Stimulated activated memory B cell treated with anti-CD40 and anti-IgM and Interleukin-4, amounts not matched to agents 10 μg/mL and 1 μg/mL and 100 μg/mL, for 72 hours (primary cell): Measurements from ENCODE around the gene FOXA2.
"Not testable (repeated sequence)": the region's sequence is repeated elsewhere in the genome, so short reads cannot be mapped to it uniquely, and the experiment has no call there.

Source experiments
- ATAC-seq: fragments of 150-1000 bp; cut with Tn5 transposase; 2 replicates; pipeline ENCODE4 v1.10.0; 2021
- H3K27ac Mint-ChIP-seq: one replicate; pipeline ENCODE4 v1.8.0; 2022; ENCODE audit warnings: mild to moderate bottlenecking, mixed read lengths
- H3K27me3 Mint-ChIP-seq: one replicate; pipeline ENCODE4 v1.8.0; 2022; ENCODE audit warnings: mixed read lengths
- H3K36me3 Mint-ChIP-seq: one replicate; pipeline ENCODE4 v1.8.0; 2022; ENCODE audit warnings: mixed read lengths
- H3K4me1 Mint-ChIP-seq: one replicate; pipeline ENCODE4 v1.8.0; 2022; ENCODE audit warnings: mixed read lengths
- H3K4me3 Mint-ChIP-seq: one replicate; pipeline ENCODE4 v1.8.0; 2022; ENCODE audit warnings: mild to moderate bottlenecking, moderate library complexity, mixed read lengths
- H3K9me3 Mint-ChIP-seq: one replicate; pipeline ENCODE4 v1.8.0; 2022; ENCODE audit warnings: mixed read lengths

The FOXA2 gene

DNA sequence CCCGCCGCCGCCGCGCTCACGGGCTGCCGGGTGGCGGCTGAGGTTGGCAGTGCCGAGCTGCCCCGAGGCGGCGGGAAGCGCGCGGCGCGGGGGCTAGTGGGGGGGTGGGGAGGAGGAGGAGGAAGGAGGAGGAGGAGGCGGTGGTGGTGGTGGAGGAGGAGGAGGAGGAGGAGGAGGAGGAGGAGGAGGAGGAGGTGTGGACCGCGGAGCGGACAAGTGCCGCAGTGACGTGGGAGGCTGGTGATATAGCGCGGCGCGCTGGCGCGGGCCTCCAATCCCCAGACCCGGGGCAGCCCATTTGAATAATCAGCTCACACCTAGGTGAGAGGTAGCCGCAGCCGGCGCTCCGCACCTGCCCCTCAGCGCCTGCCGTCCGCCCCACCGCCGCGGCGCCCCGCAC is at the start of gene FOXA2:
TSS of gene FOXA2 (minus strand) at position 51 of the 400 bp plus-strand sequence. CDS start 294 bp downstream, outside the sequence.
- no peak within 1 kb of the TSS for H3K4me3 Mint-ChIP-seq
- no peaks in the 10 kb centered on the region for H3K9me3 Mint-ChIP-seq
- no peaks in the 10 kb centered on the region for H3K4me1 Mint-ChIP-seq
- H3K27me3 Mint-ChIP-seq, result peaks cover 69% of the 10 kb centered on the region
- no peaks in the 10 kb centered on the region for H3K36me3 Mint-ChIP-seq
- ATAC-seq, result no peak
- no peak within 1 kb of the TSS for H3K27ac Mint-ChIP-seq

DNA sequence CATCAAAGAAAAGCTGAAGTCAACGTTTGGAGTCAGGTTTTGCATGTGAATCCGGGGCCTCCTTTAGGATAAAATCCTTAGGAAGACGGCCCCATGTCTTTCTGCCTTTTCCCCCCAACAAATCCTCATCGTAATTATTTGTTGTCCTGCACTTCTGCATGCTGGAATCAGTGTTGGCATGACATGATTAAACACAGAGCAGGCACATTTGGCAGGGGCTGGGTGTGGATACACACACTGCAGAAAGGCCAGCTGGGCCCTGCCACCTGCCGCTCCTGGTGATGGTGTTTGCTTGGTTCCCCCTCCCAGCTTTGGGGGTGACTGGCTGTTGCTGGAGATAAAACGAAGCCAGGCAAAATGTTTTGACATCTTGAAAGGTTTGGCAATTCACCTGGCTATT is 46.3 kb upstream of the FOXA2 start:
- Mint-ChIP-seq H3K27ac (no peak overlapping the region), H3K4me1 (no peaks in the 10 kb centered on the region), H3K36me3 (no peaks in the 10 kb centered on the region)

GRCh38 chr20:22629927-22630326 is 45.6 kb upstream of the FOXA2 start:
- no peaks in the 10 kb centered on the region for H3K4me1 Mint-ChIP-seq
- H3K4me3 Mint-ChIP-seq, result no peak overlapping the region
- ATAC-seq, result no peak
- no peaks in the 10 kb centered on the region for H3K36me3 Mint-ChIP-seq
- H3K27me3 Mint-ChIP-seq, result no peaks in the 10 kb centered on the region
- no peak overlapping the region for H3K27ac Mint-ChIP-seq
- H3K9me3 Mint-ChIP-seq, result peaks cover 3% of the 10 kb centered on the region

More for the DNA sequence above, 46.3 kb upstream of the FOXA2 start:
- H3K9me3 Mint-ChIP-seq, result peaks cover 3% of the 10 kb centered on the region
- no peak overlapping the region for H3K4me3 Mint-ChIP-seq
- H3K27me3 Mint-ChIP-seq, result no peaks in the 10 kb centered on the region
- no peak for ATAC-seq

DNA sequence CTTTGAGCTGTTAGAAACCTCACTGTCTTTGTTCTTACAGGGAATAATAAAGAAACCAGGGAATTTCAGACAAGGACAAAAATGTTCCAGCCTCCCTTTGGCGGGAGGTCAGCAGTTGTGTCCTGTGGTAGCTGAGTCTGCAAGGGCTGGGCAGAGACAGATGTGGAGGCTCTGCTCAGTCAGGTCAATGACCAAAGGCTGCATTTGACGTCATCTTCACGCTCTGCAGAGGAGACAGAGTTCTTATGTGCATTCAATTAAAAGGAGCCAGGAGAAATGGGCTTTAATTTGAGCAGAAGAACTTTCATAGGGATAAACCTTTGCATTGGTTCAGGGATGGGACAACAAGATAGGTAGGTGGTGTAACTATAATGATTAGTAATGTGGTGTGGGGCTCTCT is 45.1 kb upstream of the FOXA2 start:
- ATAC-seq, result no peak
- no peaks in the 10 kb centered on the region for H3K36me3 Mint-ChIP-seq
- no peak overlapping the region for H3K27ac Mint-ChIP-seq
- H3K4me3 Mint-ChIP-seq, result no peak overlapping the region
- no peaks in the 10 kb centered on the region for H3K4me1 Mint-ChIP-seq
- no peaks in the 10 kb centered on the region for H3K27me3 Mint-ChIP-seq
- peaks cover 3% of the 10 kb centered on the region for H3K9me3 Mint-ChIP-seq

DNA sequence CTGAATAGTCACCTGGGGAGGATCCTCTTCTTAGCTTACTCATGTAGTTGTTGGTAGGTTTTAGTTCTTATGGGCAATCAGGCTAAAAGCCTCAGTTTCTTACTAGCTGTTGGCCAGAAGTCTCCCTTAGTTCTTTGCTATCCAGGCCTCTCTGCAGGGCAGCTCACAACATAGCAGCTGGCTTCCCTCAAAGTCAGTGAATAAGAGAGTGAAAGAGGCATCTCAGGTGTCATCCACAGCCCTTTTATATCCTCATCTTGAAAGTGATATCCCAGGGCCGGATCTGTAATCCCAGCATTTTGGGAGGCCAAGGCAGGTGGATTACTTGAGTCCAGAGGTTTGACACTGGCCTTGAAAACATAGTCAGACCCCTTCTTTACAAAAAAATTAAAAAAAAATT is 42.1 kb upstream of the FOXA2 start:
- Mint-ChIP-seq H3K27ac (no peak overlapping the region), H3K4me3 (no peak overlapping the region), H3K4me1 (no peaks in the 10 kb centered on the region), H3K9me3 (no peaks in the 10 kb centered on the region), H3K27me3 (no peaks in the 10 kb centered on the region), H3K36me3 (no peaks in the 10 kb centered on the region)
- no peak for ATAC-seq

DNA sequence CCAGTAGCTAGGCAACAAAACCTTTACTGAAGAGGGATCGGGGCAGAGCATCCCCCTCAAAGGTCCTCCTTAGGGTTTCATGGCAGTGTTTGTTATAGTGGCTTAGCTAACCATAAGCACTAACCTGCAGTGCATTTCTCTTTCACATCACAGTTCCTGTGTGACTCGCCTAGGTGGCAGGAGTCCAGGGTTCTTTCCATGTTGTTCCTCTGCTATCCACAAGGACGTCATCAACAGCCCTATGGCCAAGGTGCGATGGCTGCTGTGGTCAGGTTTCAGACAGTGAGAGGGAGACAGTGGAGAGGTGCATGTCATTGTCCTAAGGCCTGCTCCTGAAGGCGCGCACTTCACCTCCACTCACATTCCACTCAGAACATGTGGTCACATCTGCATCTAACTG is 38.8 kb upstream of the FOXA2 start:
- H3K9me3 Mint-ChIP-seq, result no peaks in the 10 kb centered on the region
- H3K36me3 Mint-ChIP-seq, result no peaks in the 10 kb centered on the region
- H3K27me3 Mint-ChIP-seq, result no peaks in the 10 kb centered on the region
- H3K4me1 Mint-ChIP-seq, result no peaks in the 10 kb centered on the region
- H3K4me3 Mint-ChIP-seq, result no peak overlapping the region
- no peak overlapping the region for H3K27ac Mint-ChIP-seq
- ATAC-seq, result no peak

DNA sequence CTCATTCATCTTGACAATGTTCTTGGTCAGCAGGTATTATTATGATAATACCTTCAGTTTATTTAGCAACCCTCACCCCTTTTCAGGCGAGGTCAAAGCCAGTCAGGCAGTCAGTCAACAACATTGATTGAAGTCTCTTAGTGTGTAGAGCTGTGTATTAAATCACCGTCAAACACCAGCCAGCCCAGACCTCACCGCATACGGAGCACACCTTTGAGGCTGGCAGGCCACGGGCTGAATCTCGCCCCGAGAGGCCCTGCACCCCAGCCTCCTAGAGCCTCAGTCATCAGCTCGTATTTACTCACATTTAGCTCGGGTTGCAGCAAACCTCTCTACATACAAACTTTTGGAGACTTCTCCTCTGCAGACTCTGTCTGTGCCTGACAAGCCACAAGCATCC is 36.0 kb upstream of the FOXA2 start:
- Mint-ChIP-seq H3K4me1 (no peaks in the 10 kb centered on the region), H3K27me3 (no peaks in the 10 kb centered on the region), H3K4me3 (no peak overlapping the region), H3K36me3 (no peaks in the 10 kb centered on the region), H3K9me3 (no peaks in the 10 kb centered on the region), H3K27ac (no peak overlapping the region)
- ATAC-seq, result no peak

DNA sequence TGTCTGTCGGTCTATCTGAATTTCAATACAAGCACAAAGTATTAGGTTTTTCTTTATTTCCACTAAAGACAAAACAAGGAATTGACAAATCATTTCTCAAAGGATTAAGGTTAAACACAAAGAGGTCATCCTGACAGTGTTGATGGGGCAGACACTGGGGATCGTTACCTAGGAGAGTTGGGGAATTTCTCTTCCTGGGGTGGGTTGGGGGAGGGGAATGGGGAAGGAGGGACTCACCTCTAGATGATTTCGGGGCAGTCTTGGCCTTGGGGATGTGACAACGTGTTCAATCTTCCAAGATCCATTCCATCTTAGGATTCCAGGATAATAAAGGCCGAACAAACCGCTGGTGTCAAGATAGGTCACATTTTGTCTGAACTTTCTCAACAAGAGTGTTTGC is 35.4 kb upstream of the FOXA2 start:
- H3K4me1 Mint-ChIP-seq, result no peaks in the 10 kb centered on the region
- ATAC-seq, result no peak
- H3K36me3 Mint-ChIP-seq, result no peaks in the 10 kb centered on the region
- H3K9me3 Mint-ChIP-seq, result no peaks in the 10 kb centered on the region
- H3K27ac Mint-ChIP-seq, result no peak overlapping the region
- H3K4me3 Mint-ChIP-seq, result no peak overlapping the region
- H3K27me3 Mint-ChIP-seq, result no peaks in the 10 kb centered on the region

DNA sequence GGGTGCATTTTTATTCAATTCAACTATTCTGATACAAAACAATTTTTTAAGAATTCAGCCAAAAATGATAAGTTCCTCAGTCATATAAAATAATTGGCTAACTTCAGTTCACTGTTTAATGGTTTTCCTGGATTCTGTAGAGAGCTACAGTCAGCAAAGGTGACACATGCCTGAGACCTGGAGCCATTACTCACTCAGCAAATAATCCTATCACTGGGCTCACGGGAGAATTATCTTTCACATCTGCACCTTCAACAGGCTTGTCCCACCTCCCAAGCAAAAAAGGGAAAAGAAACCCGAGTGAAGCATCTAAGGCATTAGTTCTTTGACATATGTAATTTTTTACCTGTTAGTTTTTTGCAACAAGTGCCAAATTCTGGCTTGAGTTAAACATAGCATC is 34.9 kb upstream of the FOXA2 start:
- Mint-ChIP-seq H3K4me3 (no peak overlapping the region), H3K27ac (no peak overlapping the region), H3K4me1 (no peaks in the 10 kb centered on the region), H3K36me3 (no peaks in the 10 kb centered on the region), H3K9me3 (no peaks in the 10 kb centered on the region), H3K27me3 (no peaks in the 10 kb centered on the region)
- no peak for ATAC-seq

DNA sequence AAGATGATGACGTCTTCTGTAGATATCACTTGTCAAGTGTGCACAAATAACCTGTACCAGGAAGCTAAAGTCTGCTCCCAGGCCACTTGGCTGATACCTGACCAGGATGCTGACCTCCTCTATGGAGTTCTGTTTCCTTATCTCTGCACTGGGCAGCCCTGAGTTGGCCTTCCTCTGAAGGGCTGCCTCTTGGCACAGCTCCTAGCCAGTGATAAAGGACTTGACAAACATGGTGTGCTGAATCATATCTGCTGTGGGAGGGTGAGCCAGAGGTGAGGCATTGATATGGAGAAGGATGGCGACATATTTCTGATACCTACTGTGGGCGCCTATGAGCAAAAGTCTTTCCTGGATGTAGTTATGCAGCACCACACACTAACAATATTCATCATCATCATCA is 32.8 kb upstream of the FOXA2 start:
- Mint-ChIP-seq H3K4me1 (no peaks in the 10 kb centered on the region), H3K27me3 (no peaks in the 10 kb centered on the region), H3K4me3 (no peak overlapping the region), H3K36me3 (no peaks in the 10 kb centered on the region), H3K9me3 (no peaks in the 10 kb centered on the region), H3K27ac (no peak overlapping the region)
- ATAC-seq, result no peak

- Mint-ChIP-seq H3K36me3 (no peaks in the 10 kb centered on the region), H3K27me3 (no peaks in the 10 kb centered on the region), H3K9me3 (no peaks in the 10 kb centered on the region), H3K4me1 (no peaks in the 10 kb centered on the region), H3K4me3 (no peak overlapping the region), H3K27ac (no peak overlapping the region)
- ATAC-seq, result no peak
Observed at GRCh38 chr20:22616551-22616950, 32.2 kb upstream of the FOXA2 start.

DNA sequence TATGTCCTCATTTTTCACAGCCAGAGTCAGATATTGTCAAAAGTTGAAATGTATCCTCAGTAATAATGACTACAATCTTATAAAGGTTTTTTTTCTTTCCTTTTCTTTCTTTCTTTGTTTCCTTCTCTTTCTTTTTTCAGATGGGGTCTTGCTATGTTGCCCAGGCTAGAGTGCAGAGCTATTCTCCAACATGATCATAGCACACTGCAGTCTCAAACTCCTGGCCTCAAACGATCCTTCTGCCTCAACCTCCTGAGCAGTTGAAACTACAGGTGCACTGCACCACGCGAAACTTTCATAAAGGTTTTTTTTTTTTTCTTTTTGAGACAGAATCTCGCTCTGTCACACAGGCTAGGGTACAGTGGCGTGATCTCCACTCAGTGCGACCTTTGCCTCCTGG is 31.1 kb upstream of the FOXA2 start:
- Mint-ChIP-seq H3K27ac (no peak overlapping the region), H3K4me3 (no peak overlapping the region)

DNA sequence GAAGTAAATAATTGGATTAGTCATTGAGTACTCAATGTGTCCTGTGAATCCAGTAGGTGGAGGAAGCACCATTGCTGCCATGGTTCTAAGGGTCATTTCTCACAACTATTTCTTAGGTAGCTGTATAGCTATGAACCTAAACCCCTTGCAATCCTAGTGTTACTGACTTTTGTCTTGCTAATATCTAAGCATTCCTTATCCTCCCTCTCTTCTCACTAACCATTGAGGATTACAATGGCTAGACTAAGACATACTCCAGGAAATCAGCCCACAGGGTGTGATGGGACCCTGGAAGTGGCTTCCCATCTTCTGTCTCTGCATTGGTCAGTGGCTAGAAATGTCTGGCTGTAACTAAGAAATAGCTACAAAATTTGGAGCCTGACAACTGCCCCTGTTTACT is 27.3 kb upstream of the FOXA2 start:
- Mint-ChIP-seq H3K9me3 (no peaks in the 10 kb centered on the region), H3K4me1 (no peaks in the 10 kb centered on the region), H3K27ac (no peak overlapping the region), H3K27me3 (no peaks in the 10 kb centered on the region), H3K4me3 (no peak overlapping the region), H3K36me3 (no peaks in the 10 kb centered on the region)
- no peak for ATAC-seq

More for the DNA sequence above, 31.1 kb upstream of the FOXA2 start:
- Mint-ChIP-seq H3K36me3 (no peaks in the 10 kb centered on the region), H3K4me1 (no peaks in the 10 kb centered on the region), H3K9me3 (no peaks in the 10 kb centered on the region), H3K27me3 (no peaks in the 10 kb centered on the region)
- no peak for ATAC-seq

DNA sequence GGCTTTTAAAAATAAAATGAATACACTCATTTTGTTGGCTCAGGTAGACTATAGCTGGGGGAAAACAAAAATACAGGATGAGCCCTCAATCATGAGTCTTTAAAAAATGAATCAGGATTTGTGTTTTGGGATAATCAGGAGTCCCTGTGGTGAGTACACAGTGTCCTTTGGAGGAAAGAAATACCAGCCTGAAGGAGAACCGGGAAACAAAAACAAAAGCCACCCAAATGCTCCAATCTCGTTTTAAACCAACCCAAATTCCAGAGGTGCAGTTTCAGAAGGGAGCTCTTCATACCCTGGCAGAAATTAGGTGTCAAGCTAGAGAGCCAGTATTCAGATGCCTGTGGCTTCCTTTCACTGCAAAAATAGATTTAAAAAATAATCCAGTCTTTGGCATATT is 23.3 kb upstream of the FOXA2 start:
- H3K27me3 Mint-ChIP-seq, result no peaks in the 10 kb centered on the region
- no peak overlapping the region for H3K4me3 Mint-ChIP-seq
- no peak overlapping the region for H3K27ac Mint-ChIP-seq
- H3K36me3 Mint-ChIP-seq, result no peaks in the 10 kb centered on the region
- no peaks in the 10 kb centered on the region for H3K4me1 Mint-ChIP-seq
- no peaks in the 10 kb centered on the region for H3K9me3 Mint-ChIP-seq
- no peak for ATAC-seq

DNA sequence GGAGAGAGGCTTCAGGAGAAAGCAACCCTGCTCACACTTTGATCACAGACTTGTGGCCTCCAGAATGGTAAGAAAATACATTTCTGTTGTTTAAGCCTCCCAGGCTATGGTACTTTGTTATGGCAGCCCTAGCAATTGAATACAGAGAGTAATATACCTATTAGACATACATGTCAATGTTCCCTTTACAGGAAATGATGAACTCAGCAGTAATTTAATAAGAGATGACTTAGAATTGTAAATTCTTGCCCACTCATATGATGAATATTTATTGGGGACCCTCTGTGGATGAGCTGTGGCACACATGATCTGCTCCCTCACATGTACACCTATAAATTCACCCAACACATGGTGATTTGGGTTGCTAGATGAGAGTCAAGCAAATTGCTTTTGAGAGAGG is 20.4 kb upstream of the FOXA2 start:
- no peaks in the 10 kb centered on the region for H3K9me3 Mint-ChIP-seq
- H3K36me3 Mint-ChIP-seq, result no peaks in the 10 kb centered on the region
- H3K4me1 Mint-ChIP-seq, result no peaks in the 10 kb centered on the region
- ATAC-seq, result no peak
- no peaks in the 10 kb centered on the region for H3K27me3 Mint-ChIP-seq
- no peak overlapping the region for H3K27ac Mint-ChIP-seq
- H3K4me3 Mint-ChIP-seq, result no peak overlapping the region

DNA sequence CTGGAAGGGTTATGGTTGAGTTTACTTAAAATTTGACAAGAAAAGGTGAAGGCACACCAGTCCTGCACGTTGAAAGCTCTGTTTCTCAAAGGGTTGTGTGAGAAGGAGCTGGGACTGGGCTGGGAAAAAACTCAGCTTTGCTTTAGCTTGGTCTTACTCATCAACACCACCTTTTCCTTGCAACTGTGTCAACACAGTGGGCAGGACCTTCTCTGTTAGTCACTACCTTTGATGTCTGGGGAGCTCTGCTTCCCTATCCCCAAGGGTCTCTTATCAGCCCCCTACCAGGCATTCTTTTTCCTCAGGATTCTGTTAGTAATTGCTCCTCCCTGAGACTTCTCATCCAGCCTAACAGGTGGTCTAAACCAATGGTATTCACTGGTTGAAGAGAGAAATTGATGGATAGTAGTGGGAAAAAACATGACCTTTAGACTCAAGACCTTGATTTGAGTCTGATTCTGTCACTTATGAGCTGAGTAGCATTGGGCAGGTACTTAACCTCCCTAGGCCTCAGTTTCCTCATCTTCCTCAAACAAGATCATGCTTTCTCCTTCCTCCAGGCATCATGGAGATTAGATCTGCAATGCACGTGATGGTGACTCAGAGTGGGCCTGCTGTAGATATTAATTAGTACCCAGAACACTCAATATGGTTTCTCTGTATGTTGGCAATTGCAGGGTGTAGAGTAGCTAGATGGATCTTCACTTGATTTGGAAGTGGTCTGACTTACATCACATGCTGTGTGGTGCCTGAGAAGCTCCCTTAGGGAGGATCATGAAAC is 17.2 kb upstream of the FOXA2 start:
- no peaks in the 10 kb centered on the region for H3K4me1 Mint-ChIP-seq
- ATAC-seq, result no peak
- H3K4me3 Mint-ChIP-seq, result no peak overlapping the region
- peaks cover 9% of the 10 kb centered on the region for H3K27me3 Mint-ChIP-seq
- no peak overlapping the region for H3K27ac Mint-ChIP-seq
- H3K9me3 Mint-ChIP-seq, result no peaks in the 10 kb centered on the region
- no peaks in the 10 kb centered on the region for H3K36me3 Mint-ChIP-seq

DNA sequence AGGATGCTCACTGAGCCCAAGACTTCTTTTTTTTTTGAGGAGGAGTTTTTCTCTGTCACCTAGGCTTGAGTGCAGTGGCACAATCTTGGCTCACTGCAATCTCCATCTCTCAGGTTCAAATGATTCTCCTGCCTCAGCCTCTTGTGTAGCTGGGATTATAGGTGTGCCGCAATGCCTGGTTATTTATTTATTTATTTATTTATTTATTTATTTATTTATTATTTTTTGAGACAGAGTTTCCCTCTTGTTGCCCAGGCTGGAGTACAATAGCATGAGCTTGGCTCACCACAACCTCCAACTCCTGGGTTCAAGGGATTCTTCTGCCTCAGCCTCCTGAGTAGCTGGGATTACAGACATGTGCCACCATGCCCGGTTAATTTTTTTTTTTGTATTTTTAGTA is 14.9 kb upstream of the FOXA2 start:
- H3K27ac Mint-ChIP-seq, H3K9me3 Mint-ChIP-seq, H3K4me3 Mint-ChIP-seq, ATAC-seq, H3K36me3 Mint-ChIP-seq, H3K4me1 Mint-ChIP-seq: not testable (repeated sequence)
- peaks cover 19% of the 10 kb centered on the region for H3K27me3 Mint-ChIP-seq
